Stimulated activated CD8-positive, alpha-beta memory T cell treated with anti-CD3 and anti-CD28 coated beads, Interleukin-15, amount 100 ng/mL, for 4 hours (primary cell): ENCODE results near the gene FBP1.
"Not testable (repeated sequence)": the region's sequence is repeated elsewhere in the genome, so short reads cannot be mapped to it uniquely, and the experiment has no call there.

Source experiments
- DNase-seq, 2 donors: peaks; one replicate each; pipeline ENCODE4 v3.0.0-alpha.2; 2020; ENCODE audit warnings: low read depth in 2 of 2

The FBP1 gene

DNA sequence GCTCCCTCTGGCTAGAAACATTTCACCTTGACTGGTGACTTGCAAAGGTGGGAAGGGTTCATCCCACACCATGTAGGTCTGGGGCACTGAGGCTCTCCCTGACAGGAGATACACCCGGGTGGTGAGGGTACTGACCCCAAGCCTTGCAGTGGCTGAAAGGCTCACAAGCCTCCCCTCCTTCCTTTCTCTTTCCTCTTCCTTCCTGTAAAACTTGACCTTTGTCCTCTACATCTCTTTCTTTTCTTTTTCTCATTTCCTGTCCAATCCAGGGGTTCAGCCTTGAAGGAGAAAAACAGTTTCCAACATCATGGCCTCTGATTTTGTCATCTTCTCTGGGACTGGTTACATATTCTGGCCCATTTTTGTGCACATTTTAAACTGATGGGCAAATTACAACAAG is 62.3 kb downstream of the FBP1 start:
- DNase-seq: no peak

GRCh38 chr9:94576131-94576530 is 63.2 kb downstream of the FBP1 start:
- no peak for DNase-seq

DNA sequence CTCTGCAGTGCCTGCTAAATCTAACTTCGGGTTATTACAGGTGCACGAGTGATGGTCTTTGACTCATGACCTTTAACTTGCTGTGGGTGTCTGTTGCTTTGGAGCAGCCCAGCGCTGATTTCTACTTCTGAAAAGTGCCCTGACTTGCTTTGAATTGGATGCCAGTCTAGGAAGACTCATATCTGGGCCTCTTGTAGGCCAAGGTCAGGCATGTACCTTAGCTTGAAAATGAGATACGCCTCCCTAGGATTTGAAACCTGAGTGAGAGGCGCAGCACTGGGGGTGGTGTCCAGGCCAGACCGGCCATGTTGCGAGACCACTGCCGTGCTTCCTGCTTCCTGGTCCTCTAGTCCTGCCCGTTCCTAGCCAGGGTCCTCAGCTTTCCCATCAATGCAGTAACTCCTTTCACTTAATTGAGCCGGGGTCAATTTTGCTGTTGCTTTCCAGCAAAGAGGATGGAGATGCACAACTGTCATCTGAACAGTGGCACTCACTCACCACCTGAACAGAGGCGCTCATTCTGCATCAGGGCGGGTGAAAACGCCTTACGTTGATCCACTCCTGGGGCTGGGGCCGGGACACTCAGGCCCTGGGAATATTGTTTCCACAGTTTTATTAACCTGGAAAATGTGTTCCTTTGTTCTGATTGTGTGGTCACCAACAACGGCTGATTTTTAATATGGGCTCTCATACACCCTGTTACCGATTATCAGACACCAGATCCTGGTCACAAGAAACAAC is 70.2 kb downstream of the FBP1 start:
- no peak for DNase-seq

GRCh38 chr9:94568250-94568889 is 70.9 kb downstream of the FBP1 start:
- no peak for DNase-seq

GRCh38 chr9:94567271-94567670 is 72.0 kb downstream of the FBP1 start:
- no peak for DNase-seq

GRCh38 chr9:94566550-94566949 is 72.8 kb downstream of the FBP1 start:
- no peak for DNase-seq

GRCh38 chr9:94564279-94564678 is 75.0 kb downstream of the FBP1 start:
- not testable (repeated sequence) for DNase-seq

GRCh38 chr9:94563548-94563947 is 75.8 kb downstream of the FBP1 start:
- no peak for DNase-seq

DNA sequence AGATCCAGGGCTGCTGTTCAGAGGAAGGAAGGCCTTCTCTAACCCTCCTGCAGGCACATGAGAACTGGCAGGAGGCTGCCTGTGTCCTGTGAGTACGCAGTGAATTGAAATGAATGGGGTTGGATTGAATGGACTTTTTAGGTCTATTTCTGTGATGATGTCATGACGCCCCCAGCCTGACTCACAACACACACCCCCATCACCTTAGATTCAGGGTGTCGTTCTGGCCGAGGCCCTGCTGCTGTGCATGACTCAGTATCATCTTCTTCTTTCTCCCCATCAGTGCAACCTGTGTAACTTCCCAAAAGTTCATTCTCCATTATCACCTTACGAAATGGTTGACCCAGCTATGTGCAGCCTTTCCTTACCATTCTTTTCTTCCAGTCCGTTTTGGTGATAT is 79.1 kb downstream of the FBP1 start:
- DNase-seq: no peak

GRCh38 chr9:94557376-94557775 is 81.9 kb downstream of the FBP1 start:
- DNase-seq: no peak

DNA sequence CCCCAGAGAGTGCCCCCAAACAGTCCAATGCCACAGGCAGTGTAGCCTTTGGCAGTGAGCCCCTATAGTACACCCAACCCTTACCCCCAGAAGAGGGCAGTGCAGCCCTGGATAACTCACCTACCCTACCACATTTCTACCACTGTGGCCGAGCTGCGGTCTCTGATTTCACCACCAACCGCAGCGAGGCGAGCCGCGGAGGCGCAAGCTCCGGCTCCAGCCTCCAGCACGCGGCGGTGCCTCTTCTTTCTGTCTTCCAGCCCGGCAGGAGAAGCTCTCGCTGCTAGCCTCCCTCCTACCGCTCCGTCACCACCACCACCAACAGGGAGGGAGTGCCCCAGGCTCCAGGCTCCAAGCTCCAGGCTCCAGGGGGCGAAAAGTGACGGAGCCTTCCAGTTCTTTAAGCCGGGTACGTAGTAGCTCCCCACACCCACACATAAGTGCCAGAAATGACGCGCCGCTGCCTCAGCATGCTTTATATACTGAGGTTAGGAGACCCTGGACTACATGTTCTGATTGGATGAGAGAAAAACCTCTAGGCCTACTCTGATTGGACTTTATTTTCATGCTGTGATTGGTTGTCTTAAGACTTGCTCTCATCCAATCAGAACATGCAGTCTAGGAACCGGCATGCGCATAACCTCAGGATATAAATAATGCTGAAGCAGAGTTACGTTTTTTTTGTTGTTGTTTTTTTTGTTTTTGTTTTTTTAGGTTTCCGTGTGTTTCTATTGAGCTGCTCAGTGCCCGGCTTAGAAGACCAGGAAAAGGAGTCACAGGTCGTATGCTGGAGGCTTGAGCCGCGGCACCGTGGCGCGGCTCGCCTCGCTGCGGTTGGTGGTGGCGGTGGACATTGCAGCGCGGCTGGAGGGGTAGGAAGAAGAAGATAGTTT is 84.6 kb downstream of the FBP1 start, which contains the start of gene PCAT7:
PCAT7 (plus strand) TSS at position 645 of the 893 bp plus-strand sequence.
- no peak for DNase-seq

GRCh38 chr9:94554078-94554438 is 85.3 kb downstream of the FBP1 start:
- no peak for DNase-seq
